ENCODE data around the gene SMIM36.
"Not testable (repeated sequence)": the region's sequence is repeated elsewhere in the genome, so short reads cannot be mapped to it uniquely, and the experiment has no call there.

Gene SMIM36

GRCh38 chr17:55433629-55434422 lies 77.4 kb downstream of the SMIM36 start:
- H3K27ac Mint-ChIP-seq (ENCODE audit: low read depth) = no peak overlapping the region
- ATAC-seq (replicated peaks; ENCODE audit: extremely low read depth, poor library complexity, severe bottlenecking) (no peak), DNase-seq (ENCODE audit: low spot score in 2 of 2) (no peak)
- peaks cover 32% of the 10 kb centered on the region for H3K27me3 Mint-ChIP-seq
- no peaks in the 10 kb centered on the region for H3K36me3 Mint-ChIP-seq (ENCODE audit: insufficient read depth)
- no peaks in the 10 kb centered on the region for H3K9me3 Mint-ChIP-seq
- H3K4me3 Mint-ChIP-seq = no peak overlapping the region
- no peaks in the 10 kb centered on the region for H3K4me1 Mint-ChIP-seq

DNA sequence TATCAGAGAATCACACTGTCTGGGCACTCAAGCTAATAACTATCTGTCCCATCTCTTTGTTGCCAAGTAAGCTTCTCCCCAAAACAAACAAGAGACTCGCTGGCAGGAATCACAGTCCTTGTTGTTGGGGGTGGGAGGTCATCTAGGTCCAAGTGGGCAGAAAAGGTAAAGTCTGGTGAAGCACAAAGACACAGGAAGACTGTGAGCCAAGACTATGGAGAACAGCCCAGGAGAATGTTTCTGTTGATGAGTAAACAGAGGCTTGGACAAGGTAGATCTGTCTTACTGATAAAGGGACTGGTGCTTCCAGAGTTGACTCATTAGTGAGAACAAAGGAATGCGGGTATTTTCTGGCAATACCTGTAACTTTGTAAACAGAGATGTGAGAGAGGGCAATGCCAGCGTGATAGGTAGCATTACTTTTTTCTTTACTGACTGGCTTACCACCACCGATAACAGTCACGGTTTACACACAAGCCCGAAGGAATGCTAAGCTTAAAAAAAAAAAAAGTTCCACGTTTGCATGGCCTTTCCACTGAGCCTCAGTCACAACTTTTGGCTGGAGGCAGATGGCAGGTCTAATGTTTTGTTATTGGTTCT lies 78.1 kb downstream of the SMIM36 start:
- Mint-ChIP-seq H3K27ac (ENCODE audit: low read depth) (no peak overlapping the region), H3K27me3 (peaks cover 34% of the 10 kb centered on the region), H3K9me3 (no peaks in the 10 kb centered on the region), H3K4me3 (no peak overlapping the region), H3K4me1 (no peaks in the 10 kb centered on the region), H3K36me3 (ENCODE audit: insufficient read depth) (no peaks in the 10 kb centered on the region)
- DNase-seq (ENCODE audit: low spot score in 2 of 2) = no peak
- no peak for ATAC-seq (replicated peaks; ENCODE audit: extremely low read depth, poor library complexity, severe bottlenecking)

- Mint-ChIP-seq H3K27me3 (peaks cover 34% of the 10 kb centered on the region), H3K27ac (ENCODE audit: low read depth) (no peak overlapping the region), H3K9me3 (no peaks in the 10 kb centered on the region), H3K4me3 (no peak overlapping the region), H3K36me3 (ENCODE audit: insufficient read depth) (no peaks in the 10 kb centered on the region), H3K4me1 (no peaks in the 10 kb centered on the region)
- ATAC-seq (replicated peaks; ENCODE audit: extremely low read depth, poor library complexity, severe bottlenecking) (no peak), DNase-seq (ENCODE audit: low spot score in 2 of 2) (no peak)
Observed at GRCh38 chr17:55432358-55433028, 78.8 kb downstream of the SMIM36 start.

DNA sequence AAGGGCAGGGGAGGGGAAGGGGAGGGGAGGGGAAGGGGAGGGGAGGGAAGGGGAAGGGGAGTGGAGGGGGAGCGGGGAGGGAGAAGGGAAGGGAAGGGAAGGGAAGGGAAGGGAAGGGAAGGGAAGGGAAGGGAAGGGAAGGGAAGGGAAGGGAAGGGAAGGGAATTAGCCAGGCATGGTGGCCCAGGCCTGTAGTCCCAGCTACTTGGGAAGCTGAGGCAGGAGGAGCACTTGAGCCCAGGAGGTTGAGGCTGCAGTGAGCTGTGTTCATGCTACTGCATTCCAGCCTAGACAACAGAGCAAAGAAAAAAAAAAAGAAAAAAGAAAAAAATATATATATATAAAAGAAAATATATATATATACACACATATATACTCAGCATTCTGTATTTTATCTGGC lies 79.3 kb downstream of the SMIM36 start:
- ATAC-seq (replicated peaks; ENCODE audit: extremely low read depth, poor library complexity, severe bottlenecking); H3K9me3 Mint-ChIP-seq; H3K4me3 Mint-ChIP-seq; DNase-seq (ENCODE audit: low spot score in 2 of 2); H3K36me3 Mint-ChIP-seq (ENCODE audit: insufficient read depth); H3K4me1 Mint-ChIP-seq; H3K27ac Mint-ChIP-seq (ENCODE audit: low read depth): not testable (repeated sequence)
- H3K27me3 Mint-ChIP-seq = peaks cover 34% of the 10 kb centered on the region

DNA sequence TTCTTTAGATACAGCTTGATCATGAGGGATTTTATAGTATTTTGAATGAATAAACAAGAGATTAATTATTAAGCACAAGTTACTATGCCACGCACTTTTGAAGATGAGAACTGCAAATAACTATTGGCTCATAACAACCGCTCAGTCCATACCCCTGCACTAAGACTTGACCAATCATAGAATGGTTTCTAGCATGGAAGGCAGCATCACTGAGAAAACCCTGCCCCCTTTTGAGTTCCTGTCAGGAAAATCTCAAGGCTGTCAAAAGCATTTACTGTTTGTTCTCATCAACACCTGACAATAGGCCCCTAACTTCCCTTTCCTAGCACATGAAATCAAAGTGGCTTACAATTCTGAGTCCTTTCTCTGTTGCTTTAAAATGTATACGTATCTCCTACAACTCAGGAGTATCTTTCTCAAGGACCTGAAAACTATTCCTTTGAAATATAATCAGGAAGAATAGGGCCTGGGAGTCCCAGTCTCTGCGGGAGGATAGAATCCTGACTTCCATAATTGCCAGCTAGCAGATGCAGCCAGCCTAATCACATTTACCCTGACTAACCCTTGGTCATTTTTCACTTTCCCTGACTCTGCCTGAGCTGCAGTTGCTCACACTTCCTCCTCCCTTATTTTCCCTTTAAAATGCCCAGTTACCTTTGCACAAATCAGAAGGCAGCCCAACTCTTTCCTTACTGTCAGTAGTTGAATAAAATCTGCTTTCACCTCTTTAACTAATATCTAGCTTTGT lies 80.5 kb downstream of the SMIM36 start:
- no peaks in the 10 kb centered on the region for H3K36me3 Mint-ChIP-seq (ENCODE audit: insufficient read depth)
- no peak overlapping the region for H3K27ac Mint-ChIP-seq (ENCODE audit: low read depth)
- H3K4me1 Mint-ChIP-seq = no peaks in the 10 kb centered on the region
- ATAC-seq (replicated peaks; ENCODE audit: extremely low read depth, poor library complexity, severe bottlenecking) = no peak
- H3K4me3 Mint-ChIP-seq = no peak overlapping the region
- no peak for DNase-seq (ENCODE audit: low spot score in 2 of 2)
- no peaks in the 10 kb centered on the region for H3K9me3 Mint-ChIP-seq
- peaks cover 41% of the 10 kb centered on the region for H3K27me3 Mint-ChIP-seq

DNA sequence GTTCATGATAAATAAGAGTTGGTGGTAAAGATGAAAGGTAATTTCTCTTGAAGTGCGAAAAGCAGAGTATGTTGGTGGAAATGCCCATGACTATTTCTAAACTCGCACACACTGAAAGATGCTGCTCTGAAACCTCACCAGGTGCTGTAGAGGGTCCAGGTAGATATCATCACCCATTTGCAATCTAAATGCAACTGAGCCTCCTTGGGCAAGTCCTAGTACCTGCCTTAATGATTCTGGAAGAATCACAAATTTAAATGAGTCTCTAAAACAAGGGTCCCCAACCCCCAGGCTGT lies 83.7 kb downstream of the SMIM36 start:
- Mint-ChIP-seq H3K27ac (ENCODE audit: low read depth) (no peak overlapping the region), H3K36me3 (ENCODE audit: insufficient read depth) (peaks cover 4% of the 10 kb centered on the region), H3K4me1 (no peaks in the 10 kb centered on the region), H3K9me3 (no peaks in the 10 kb centered on the region), H3K27me3 (peaks cover 60% of the 10 kb centered on the region), H3K4me3 (no peak overlapping the region)
- no peak for DNase-seq (ENCODE audit: low spot score in 2 of 2)
- no peak for ATAC-seq (replicated peaks; ENCODE audit: extremely low read depth, poor library complexity, severe bottlenecking)

GRCh38 chr17:55426851-55427586 lies 84.2 kb downstream of the SMIM36 start:
- H3K36me3 Mint-ChIP-seq (ENCODE audit: insufficient read depth) = peaks cover 5% of the 10 kb centered on the region
- no peak overlapping the region for H3K27ac Mint-ChIP-seq (ENCODE audit: low read depth)
- peaks cover 60% of the 10 kb centered on the region for H3K27me3 Mint-ChIP-seq
- no peaks in the 10 kb centered on the region for H3K9me3 Mint-ChIP-seq
- H3K4me1 Mint-ChIP-seq = peaks cover 4% of the 10 kb centered on the region
- ATAC-seq (replicated peaks; ENCODE audit: extremely low read depth, poor library complexity, severe bottlenecking) = no peak
- DNase-seq (ENCODE audit: low spot score in 2 of 2) = no peak
- no peak overlapping the region for H3K4me3 Mint-ChIP-seq

- ATAC-seq (replicated peaks; ENCODE audit: extremely low read depth, poor library complexity, severe bottlenecking) (no peak), DNase-seq (ENCODE audit: low spot score in 2 of 2) (no peak)
- Mint-ChIP-seq H3K27ac (ENCODE audit: low read depth) (no peak overlapping the region), H3K4me3 (no peak overlapping the region), H3K4me1 (peaks cover 16% of the 10 kb centered on the region), H3K36me3 (ENCODE audit: insufficient read depth) (peaks cover 8% of the 10 kb centered on the region), H3K9me3 (no peaks in the 10 kb centered on the region), H3K27me3 (peaks cover 60% of the 10 kb centered on the region)
Observed at GRCh38 chr17:55424893-55425540, 86.2 kb downstream of the SMIM36 start.

GRCh38 chr17:55423535-55423934 lies 87.7 kb downstream of the SMIM36 start:
- Mint-ChIP-seq H3K4me3 (peak overlapping the region; percentile 88), H3K27ac (ENCODE audit: low read depth) (no peak overlapping the region), H3K36me3 (ENCODE audit: insufficient read depth) (peaks cover 8% of the 10 kb centered on the region), H3K4me1 (peaks cover 31% of the 10 kb centered on the region), H3K27me3 (peaks cover 54% of the 10 kb centered on the region), H3K9me3 (no peaks in the 10 kb centered on the region)
- ATAC-seq (replicated peaks; ENCODE audit: extremely low read depth, poor library complexity, severe bottlenecking) (no peak), DNase-seq (ENCODE audit: low spot score in 2 of 2) (no peak)

GRCh38 chr17:55422828-55423164 lies 88.5 kb downstream of the SMIM36 start:
- ATAC-seq (replicated peaks; ENCODE audit: extremely low read depth, poor library complexity, severe bottlenecking); H3K27ac Mint-ChIP-seq (ENCODE audit: low read depth); DNase-seq (ENCODE audit: low spot score in 2 of 2); H3K36me3 Mint-ChIP-seq (ENCODE audit: insufficient read depth); H3K9me3 Mint-ChIP-seq: not testable (repeated sequence)
- Mint-ChIP-seq H3K4me1 (peaks cover 35% of the 10 kb centered on the region), H3K27me3 (peaks cover 46% of the 10 kb centered on the region), H3K4me3 (peak overlapping the region; percentile 88)

DNA sequence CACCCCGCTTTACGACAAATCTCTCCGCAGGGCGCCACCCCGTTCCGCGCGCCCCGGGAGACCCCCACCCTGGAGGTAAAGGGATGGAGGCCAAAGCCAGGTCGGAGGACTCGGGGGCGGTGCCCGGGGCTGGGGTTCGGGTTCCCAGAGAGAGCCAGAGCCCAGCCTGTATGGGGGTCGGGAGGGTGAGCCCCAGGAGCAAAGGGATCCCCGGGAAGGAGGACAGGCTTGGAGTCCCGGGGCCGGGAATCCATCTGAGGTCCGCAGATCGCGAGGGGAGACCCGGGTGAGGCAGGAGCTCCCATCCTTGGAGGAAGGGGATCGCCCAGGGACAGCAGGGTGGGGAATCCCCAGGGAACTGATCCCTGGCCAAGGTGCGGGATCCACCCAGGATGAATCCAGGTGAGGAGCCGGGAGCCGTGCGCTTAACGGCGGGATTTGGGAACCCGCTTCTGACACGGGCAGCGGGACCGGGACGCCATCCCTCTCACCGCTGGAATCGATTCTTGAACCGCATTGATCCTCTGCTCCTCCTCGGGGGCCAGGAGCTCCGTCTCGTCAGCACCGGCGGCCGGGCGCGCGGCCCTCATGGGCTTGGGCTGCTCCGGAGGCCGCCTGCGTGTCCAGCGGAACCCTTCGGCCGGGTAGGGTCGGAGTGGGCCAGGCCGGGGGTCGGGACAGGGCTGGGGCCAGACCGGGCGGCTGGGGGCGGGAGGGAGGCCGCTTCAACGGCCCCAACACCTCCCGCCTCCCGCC lies 89.9 kb downstream of the SMIM36 start, which contains the start of gene MMD:
MMD (minus strand) TSS at position 657 of the 756 bp plus-strand sequence; CDS start at position 517, 140 bp downstream.
- Mint-ChIP-seq H3K4me3 (peak within 1 kb of the TSS; percentile 88), H3K9me3 (no peaks in the 10 kb centered on the region), H3K4me1 (peaks cover 49% of the 10 kb centered on the region), H3K36me3 (ENCODE audit: insufficient read depth) (peaks cover 8% of the 10 kb centered on the region), H3K27ac (ENCODE audit: low read depth) (peak within 1 kb of the TSS; percentile 73), H3K27me3 (peaks cover 35% of the 10 kb centered on the region)
- DNase-seq (ENCODE audit: low spot score in 2 of 2) (peak; percentile 11 to 28), ATAC-seq (replicated peaks; ENCODE audit: extremely low read depth, poor library complexity, severe bottlenecking) (no peak)

Measured in central memory CD8-positive, alpha-beta T cell (primary cell).